Dedifferentiated amniotic fluid mesenchymal stem cell (primary cell): ENCODE measurements around the gene ASB8.

Source experiments
- DNase-seq: peaks from one replicate; pipeline ENCODE4 v3.0.0-alpha.2; 2016; ENCODE audit errors: extremely low spot score

ASB8 gene, protein sequence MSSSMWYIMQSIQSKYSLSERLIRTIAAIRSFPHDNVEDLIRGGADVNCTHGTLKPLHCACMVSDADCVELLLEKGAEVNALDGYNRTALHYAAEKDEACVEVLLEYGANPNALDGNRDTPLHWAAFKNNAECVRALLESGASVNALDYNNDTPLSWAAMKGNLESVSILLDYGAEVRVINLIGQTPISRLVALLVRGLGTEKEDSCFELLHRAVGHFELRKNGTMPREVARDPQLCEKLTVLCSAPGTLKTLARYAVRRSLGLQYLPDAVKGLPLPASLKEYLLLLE

DNA sequence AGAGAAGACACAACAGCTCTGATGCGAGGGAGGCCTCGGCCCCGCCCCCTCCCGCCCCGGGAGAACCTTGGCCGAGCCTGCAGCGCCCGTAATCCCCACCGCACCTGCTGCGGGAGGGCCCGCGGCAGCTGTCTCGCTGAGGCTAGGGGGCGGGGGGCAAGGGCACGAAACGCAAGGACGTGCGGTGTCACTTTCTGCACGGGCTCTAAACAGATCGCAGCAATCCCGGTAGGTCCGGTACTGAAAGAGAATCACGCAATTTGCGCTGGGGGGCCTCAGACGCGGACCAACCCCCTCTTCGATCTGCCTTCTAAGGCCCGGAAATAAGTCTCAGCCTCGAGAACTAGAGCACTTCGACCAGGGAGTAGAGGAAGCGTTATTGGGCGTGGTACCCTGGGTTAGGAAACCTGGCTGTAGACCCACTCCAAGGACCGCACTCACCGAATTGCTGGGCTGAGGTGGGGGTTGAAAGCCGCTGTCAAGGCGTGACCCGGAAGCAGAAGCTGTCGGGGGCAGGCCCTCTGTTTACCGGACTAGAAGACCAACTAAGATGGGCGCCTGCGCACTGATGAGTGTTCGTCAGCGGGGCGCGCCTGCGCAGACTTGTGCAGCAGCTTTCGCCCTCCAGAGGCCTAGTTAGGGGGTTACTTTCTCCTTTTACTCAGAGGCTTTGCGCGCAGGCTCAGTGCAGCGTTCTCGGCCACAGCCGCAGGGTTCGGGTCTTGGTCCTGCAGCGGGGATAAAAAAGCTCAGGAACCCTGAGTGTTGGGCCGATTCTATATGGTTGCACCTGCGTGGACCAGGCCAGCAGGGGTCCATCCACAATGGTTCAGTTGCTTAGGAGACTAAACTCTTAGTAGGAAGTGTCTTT lies at the start of gene ASB8:
Gene ASB8 (minus strand): TSS at position 498 of the 871 bp plus-strand sequence. CDS start 4,019 bp downstream, outside the sequence.
- DNase-seq = peak; percentile 98

DNA sequence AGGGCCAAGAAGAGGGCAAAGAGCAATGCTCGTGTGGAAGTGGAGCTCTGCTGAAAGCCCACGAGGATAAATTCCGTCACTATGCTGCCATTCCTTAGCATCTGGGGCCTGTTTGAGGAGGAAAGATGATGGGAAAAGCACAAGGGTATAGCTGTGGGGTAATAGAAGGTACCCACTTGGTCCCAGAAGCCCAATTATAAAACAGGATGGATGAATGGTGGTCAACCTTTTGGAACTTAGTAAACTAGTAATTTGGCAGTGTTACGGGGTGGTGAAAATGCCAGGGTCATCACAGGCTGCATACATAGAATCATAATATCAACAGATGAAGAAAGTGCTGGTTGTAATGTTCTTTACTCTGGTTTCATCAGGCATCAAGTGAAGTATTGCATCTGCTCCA lies 45.9 kb upstream of the ASB8 start, which contains the start of gene OR10AD1:
Gene OR10AD1 (minus strand): TSS at position 101 of the 400 bp plus-strand sequence. CDS start 0 bp downstream, at position 101.
- DNase-seq = no peak

DNA sequence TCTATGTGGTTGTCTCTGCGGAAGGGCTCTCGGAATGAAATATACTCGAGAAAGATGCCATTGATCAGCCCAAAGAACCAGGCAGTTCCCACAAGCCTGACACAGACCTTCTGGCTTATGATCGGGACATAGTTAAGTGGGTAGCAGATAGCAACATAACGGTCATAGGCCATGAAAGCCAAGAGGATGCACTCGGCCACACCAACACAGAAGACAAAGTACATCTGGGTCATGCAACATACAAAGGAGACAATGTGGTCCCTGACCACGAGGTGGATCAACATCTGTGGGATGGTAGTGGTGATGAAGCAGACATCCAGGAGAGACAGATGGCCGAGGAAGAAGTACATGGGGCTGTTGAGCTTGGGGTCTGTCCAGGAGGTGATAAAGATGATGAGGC lies 45.5 kb upstream of the ASB8 start:
- DNase-seq = no peak

DNA sequence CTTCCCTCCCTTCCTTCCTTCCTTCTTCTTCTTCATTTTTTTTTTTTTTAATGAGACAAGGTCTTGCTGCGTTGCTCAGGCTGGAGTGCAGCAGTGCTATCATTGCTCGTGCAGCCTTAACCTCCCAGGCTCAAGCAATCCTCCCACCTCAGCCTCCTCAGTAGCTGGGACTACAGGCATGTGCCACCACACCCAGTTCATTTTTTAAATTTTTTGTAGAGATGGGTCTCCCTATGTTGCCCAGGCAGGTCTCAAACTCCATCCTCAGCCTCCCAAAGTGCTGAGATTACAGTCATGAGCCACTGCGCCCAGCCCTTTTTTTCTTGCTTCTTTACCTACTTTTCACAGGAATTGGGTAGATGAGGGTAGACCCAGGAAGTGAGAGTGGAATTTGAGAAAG lies 44.2 kb upstream of the ASB8 start:
- no peak for DNase-seq

DNA sequence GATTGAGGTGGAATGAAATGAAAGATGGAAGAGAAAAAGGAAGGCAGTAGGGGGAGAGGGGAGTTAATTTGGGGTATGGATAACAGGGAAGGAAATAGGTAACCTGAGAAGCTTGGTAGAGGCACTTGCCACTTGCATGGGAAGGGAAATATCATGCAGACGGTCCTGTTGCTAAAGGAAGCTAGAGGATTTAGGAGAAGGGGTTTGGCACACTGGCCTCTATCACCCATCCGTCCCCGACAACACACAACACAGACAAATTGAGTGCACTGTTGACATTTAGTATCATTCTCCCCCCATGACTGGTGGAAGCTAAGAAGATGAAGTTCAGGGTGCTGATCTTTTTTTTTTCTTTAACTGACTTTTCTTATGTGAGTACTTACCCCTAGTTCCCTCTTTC lies 43.8 kb upstream of the ASB8 start:
- DNase-seq = no peak

DNA sequence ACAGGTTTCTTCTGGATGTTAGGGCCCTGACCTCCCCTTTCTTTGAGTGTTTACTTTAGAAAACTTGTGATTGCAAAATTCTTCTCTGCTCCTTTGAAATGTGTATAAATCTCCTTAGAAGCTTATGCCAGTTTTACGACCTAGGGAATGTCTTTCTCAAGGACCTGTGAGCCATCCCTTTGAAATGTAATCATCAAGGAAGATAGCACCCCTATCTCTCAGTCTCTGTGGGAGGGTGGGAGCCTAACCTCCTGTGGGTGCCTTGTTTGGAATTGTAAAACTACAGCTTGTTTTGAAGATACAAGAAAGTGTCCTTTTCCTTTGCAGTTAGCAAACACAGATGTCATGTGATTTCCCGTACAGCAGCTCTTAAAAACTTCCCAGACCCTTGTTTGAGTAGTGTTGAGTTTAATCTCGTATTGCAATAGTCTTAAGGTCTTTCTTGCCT lies 42.5 kb upstream of the ASB8 start:
- no peak for DNase-seq

DNA sequence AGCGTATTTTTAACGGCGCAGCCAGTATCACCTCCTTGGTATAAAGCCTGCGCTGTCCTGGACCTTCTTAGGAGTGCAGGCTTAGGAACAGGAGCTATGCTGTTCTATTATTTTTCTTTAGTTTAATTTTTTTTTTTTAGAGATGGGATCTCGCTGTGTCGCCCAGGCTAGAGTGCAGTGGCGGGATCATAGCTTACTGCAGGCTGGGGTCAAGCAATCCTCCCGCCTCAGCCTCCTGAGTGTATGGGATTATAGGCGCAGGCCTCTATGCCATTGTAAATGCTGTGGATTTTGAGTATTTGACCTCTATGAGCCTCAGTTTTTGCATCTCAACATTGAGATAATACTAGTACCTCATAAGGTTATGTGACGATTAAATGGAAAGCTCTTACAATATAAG lies 41.7 kb upstream of the ASB8 start:
- no peak for DNase-seq

DNA sequence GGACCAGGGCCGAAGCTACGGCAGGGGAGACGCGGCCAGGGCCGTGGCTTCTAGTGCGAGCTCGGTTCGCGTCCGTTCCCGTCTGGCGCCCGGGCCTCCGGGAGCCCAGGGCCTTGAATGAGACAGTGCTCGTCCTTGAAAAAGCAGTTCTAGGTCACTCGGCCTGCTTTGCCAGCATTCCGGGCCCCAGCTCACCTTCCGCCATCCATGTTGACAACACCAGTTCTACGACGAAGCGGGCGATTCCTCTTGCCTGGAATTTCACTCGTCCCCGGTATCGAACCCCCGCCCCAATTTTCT lies 41.3 kb upstream of the ASB8 start:
- DNase-seq = no peak

DNA sequence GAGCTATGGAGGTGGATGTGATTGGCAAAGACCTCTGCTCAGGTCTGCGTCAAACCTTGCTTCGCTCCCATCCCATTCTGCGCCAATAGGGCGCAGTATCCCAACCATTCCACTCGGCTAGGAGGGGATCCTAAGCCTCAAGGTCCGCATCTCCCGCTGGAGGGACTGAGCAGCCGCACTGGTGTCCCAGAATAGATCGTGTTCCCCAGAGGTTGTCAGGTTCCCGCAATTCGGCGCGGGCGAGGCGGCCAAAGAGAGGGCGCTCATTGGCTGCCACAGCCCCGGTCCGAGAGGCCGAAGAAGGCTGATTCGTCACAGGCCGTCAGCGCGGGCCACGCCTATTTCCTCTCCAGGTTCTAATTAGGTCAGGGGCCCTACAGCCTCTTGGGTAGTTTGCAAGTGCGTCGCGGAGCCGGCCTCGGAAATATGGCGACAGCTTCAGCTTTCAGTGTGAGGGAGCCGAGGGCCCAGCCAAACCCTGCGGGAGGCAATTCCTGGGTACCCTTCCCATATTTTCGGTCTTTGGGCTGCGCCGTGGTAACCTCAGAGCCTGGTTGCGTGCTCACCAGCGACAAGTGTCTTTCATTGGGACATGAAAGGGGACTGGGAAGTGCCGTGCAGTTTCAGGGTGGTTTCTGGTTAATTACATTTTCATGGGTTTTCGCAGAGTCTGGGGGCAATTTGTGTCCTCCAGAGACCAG lies 40.8 kb upstream of the ASB8 start:
- peak; percentile 85 for DNase-seq

DNA sequence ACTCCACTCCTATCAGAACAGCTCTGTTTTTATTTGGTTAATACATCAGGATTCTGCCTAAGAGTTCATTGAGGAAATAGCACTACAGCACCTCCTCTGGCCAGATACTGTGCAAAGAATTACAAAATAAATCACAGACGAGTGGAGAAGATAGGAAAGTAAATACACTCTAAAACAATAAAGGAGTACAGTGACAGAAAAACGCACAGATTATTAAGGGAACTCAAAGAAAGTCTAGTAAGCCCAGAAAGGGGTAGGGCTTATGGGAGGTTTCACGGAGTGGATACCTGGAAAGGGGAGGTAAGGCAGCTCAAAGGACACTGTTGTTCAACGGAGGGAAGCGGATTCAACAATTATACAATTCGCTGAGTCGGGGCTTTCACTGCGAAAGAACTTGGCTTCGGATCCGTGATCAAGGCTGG lies 40.2 kb upstream of the ASB8 start:
- no peak for DNase-seq

DNA sequence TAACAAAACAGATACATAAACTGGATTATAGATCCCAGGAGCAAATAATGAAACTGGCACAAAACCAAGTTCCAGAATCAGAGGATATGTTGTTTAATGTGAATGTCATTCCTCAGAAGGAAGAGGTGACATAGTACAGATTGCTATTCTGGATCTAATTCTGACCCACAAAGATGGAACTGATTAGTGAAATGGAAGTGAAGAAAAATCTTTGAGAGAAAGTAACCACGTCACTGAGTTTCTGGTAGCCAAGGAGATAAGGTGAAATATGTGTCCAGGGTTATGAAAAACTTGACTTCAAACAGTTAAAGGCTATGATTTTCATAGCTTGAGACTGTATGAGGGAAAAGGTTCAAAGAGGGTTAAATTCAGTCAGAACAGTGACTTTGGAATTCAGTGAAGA lies 37.5 kb upstream of the ASB8 start:
- no peak for DNase-seq

DNA sequence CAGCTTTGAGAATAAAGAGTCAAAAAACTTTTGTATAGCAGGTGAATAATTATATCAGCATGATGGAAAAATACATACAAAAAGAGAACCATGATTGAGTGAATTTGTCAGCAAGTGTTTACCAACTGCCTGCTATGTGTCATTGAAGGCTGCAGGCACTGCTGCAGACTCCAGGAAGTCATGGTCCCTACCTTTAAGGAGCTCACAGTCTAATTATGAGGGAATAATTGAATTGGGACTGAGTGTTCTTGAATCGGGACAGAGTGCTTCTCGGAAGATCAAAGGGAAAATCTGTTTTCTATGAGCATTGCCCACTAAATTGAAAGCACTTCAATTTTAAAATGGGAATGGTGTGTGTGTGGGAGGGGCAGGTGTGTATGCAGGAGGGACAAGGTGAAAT lies 36.3 kb upstream of the ASB8 start:
- DNase-seq = no peak

DNA sequence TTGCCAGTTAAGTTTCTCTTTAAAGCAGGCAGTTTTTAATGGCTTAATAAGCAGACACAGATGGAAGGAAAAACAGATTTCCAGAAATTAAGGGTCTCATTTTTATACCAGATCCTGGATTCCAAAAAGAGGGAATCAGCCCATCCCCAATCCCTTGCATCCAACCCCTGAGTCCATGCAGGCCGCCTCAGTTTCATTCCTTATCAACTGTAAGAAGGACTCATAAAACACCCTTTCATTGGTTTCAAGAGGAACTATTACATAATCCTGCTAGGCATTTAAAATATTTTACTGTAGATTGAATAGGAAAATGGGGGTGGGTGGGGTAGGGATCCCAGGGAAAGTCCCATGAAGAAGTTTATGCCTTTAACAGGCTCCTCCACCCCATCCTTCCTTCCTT lies 35.5 kb upstream of the ASB8 start:
- no peak for DNase-seq

DNA sequence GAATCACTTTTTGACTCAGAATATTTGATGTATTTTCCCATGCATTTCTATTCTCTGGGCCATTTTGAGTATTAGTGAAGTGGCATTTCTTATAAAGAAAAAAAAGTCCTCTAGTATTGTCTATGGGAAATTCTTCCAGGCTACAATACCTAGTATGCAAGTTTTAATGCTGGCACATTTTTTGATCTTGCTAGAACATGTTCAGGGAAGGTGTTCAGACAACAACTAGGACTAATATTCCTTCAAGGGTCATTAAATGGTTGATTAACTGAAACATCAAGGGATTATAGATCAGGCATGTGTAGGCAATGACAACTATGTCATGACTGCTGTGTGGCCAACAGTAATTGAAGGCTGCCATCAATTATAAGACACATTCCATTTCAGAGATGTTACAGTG lies 33.8 kb upstream of the ASB8 start:
- no peak for DNase-seq

DNA sequence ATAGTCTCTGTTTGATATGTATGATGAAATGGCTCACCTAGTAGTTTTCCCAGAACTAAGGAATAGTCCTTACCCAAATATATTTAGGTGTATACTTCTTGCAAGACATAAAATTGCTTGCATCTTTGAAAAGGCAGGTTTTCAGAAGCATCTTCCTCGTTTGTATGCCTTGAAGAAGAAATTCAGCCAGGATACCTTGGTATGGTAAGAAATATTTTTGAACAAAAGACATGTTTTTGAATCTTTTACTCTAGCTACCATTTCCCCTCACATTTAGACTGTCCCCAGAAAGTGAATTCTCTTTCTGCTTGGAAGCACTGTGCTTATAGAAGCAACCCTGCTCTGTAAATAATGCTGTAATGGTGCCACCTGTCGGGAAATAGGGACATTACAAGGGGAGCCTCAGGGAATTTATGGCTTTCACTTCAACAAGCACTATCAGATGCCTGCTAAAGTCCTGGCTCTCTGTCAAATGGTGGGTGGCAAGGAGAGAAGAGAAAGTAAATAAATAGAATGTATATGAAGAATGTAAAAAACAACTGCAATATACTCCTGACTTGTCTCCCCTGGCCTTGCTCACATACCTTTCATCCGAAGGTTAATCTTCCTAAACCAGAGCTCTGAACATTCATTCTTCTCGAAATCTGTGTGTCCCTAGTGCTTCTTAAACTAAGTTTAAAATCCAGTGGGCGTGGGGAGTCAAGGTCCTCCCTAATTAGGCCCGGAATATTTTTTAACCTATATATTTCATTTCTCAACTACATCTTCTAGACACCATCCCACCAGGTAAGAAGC lies 32.2 kb upstream of the ASB8 start:
- DNase-seq = peak; percentile 79

DNA sequence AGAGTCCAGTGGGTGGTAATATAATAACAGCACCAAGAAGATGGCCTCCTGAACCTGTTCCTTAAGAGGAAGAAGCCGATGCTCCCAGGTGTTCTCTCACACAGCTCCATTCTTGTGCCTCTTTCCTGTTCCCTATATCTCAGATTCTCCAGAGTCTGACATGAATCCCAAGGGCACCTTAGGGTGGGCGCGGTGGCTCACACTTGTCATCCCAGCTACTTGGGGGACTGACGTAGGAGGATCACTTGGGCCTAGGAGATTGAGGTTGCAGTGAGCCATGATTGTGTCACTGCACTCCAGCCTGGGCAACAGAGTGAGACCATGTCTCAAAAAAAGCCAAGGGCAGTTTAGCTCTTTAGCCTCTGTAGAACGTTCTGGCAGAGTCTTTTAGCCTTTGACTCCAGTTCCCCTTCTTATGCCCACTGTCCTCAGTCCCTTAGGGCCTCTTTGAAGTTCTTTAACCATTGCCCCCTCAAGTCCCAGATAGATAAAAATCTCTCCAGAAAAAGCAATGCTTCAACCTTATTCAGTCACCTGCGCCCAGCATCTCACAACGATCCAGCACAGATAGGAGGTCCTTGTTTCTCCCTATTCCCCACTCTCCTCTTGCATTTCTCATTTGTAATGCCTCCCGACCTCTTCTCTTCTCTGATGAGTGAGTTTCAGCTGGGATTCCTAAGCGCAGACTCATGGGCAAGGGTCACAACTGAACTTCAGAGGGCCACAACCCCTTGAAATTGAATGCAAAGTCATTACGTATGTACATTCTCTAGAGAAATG lies 30.8 kb upstream of the ASB8 start:
- DNase-seq = no peak

DNA sequence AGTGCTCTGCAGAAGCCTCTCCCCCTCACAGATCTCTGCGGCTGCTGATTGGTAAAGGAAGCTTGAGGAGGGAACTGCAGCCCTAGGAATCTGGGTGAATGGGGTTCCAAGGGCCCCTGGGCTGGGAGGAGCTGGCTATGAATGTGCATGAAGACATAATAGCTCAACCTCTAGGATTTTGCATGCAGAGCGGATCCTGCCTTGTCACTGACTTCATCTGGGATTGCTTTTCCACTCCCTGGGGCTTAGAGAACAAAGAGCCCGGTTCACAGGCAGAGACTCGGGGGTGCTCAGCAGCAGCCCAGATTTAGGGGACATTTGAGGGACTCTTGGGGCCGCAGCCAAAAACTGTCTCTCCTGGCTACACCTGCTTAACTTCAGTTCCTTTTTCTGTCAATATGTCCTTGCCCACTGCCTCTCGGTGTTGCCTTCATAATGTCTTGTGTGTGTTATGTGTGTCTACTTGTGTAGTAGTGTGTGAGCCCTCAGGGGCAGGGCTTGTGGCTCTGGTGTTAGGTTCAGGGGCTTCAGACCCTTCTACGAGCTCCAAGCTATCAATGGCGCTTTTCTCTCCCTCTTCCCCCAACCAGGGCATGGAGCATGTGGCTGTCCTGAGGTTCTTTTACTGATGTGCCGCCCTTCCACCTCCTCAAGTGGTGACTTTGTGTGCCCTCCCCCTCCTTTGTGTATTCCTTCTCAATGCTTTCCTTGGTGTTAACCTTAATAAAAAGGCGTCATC lies 28.0 kb upstream of the ASB8 start:
- DNase-seq = no peak

DNA sequence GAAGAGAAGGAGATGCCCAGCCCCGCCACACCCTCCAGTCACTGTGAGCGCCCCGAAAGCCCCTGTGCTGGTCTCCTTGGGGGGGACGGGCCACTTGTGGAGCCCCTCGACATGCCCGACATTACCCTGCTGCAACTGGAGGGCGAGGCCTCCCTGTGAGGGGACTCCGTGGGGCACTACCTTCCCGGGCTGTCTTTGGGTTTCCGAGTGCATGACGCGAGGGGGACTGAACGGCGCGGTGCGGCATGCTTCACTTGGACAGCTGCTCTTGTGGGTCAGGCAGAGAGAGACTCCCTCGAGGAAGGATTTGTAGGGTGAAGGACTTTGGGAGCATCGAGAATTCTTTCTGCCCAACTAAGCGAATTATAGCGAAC lies 27.2 kb upstream of the ASB8 start:
- no peak for DNase-seq

DNA sequence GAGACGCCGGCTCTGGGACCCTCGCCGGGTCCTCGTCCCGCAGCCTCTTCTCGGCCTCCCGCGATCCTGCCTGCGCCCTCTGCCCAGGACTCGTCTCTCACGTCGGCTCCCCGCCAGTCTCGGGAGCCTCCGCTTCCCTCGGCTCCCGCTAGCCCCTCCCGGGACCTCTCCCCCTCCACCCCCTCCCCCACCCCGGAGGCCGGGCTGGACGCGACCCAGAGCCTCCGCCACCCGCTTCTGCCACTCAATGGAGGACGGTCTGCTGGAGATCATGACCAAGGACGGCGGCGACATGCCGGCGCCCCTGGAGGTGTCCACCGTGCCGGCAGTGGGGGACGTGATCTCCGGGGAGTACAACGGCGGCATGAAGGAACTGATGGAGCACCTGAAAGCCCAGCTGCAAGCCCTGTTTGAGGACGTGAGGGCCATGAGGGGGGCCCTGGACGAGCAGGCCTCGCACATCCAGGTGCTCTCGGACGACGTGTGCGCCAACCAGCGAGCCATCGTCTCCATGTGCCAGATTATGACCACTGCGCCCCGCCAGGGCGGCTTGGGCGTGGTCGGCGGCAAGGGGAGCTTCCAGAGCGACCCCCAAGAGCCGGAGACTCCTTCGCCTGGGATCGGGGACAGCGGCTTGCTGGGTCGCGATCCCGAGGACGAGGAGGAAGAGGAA lies 26.7 kb upstream of the ASB8 start:
- no peak for DNase-seq
